Measurements from ENCODE around the gene OTOGL.

Gene OTOGL

GRCh38 chr12:80189241-80189640 lies 89.9 kb downstream of the OTOGL start (continued):
- TF ChIP-seq ZBTB11 (tag by site-specific recombination; conservative IDR thresholded peaks at IDR 0.05; ENCODE audit: low read depth) (no peak), ZNF629 (tag by site-specific recombination; IDR thresholded peaks at IDR 0.05) (no peak), ZEB2 (tag by site-specific recombination; IDR thresholded peaks at IDR 0.05) (no peak), ZNF529 (tag by site-specific recombination; IDR thresholded peaks at IDR 0.05; ENCODE audit: insufficient replicate concordance) (no peak), GLI4 (tag by site-specific recombination; IDR thresholded peaks at IDR 0.05) (no peak)

- ChIA-PET CTCF (interaction anchor here (0.6 to 15.0 kb wide), 6 partner anchors 8 to 317 kb away, joined by 3 to 294 read pairs (median 4); no protein-coding TSS in a partner anchor), POLR2A (no interaction called here)
- H3K9me3 ChIP-seq (ENCODE audit: control insufficient read depth, insufficient read depth, low read depth, low read length), result no peaks in the 10 kb centered on the region
- H3K27ac ChIP-seq (ENCODE audit: extremely low read depth, low read depth, low read length), result no peak overlapping the region
- H3K36me3 ChIP-seq (ENCODE audit: control insufficient read depth in 2 of 2, insufficient read depth in 1 of 2, low read length in 2 of 2), result no peaks in the 10 kb centered on the region
- no peak for TF ChIP-seq GFI1B (tag by site-specific recombination; IDR thresholded peaks at IDR 0.05)
- TF ChIP-seq INSM2 (tag by site-specific recombination; IDR thresholded peaks at IDR 0.05), result no peak
- TF ChIP-seq ZNF10 (tag by site-specific recombination; IDR thresholded peaks at IDR 0.05), result no peak
- no peak for TF ChIP-seq REST (tag by site-specific recombination; IDR thresholded peaks at IDR 0.05)
- no peak overlapping the region for H3K4me3 ChIP-seq (ENCODE audit: low read depth, low read length)
- H3K4me1 ChIP-seq (ENCODE audit: control insufficient read depth, insufficient read depth, low read length), result peaks cover 16% of the 10 kb centered on the region
These were observed 90.7 kb downstream of the OTOGL start for GRCh38 chr12:80190001-80190400.

GRCh38 chr12:80192087-80192486 lies 92.8 kb downstream of the OTOGL start:
- Histone ChIP-seq H3K27ac (ENCODE audit: extremely low read depth, low read depth, low read length) (no peak overlapping the region), H3K4me3 (ENCODE audit: low read depth, low read length) (no peak overlapping the region), H3K36me3 (ENCODE audit: control insufficient read depth in 2 of 2, insufficient read depth in 1 of 2, low read length in 2 of 2) (no peaks in the 10 kb centered on the region), H3K4me1 (ENCODE audit: control insufficient read depth, insufficient read depth, low read length) (peaks cover 15% of the 10 kb centered on the region), H3K9me3 (ENCODE audit: control insufficient read depth, insufficient read depth, low read depth, low read length) (no peaks in the 10 kb centered on the region)
- ChIA-PET POLR2A (no interaction called here), CTCF (interaction anchor here (0.6 to 15.0 kb wide), 8 partner anchors 10 to 495 kb away, joined by 3 to 294 read pairs (median 3); no protein-coding TSS in a partner anchor)
- no peak for TF ChIP-seq ZNF747 (tag by site-specific recombination; IDR thresholded peaks at IDR 0.05)
- TF ChIP-seq ZNF266 (tag by site-specific recombination; IDR thresholded peaks at IDR 0.05; ENCODE audit: low read depth), result no peak
- TF ChIP-seq ZNF837 (tag by site-specific recombination; IDR thresholded peaks at IDR 0.05), result no peak
- no peak for TF ChIP-seq ZNF19 (tag by site-specific recombination; IDR thresholded peaks at IDR 0.05; ENCODE audit: low read depth)
- no peak for TF ChIP-seq ZNF768 (tag by site-specific recombination; IDR thresholded peaks at IDR 0.05)
- no peak for TF ChIP-seq ZNF350 (tag by site-specific recombination; IDR thresholded peaks at IDR 0.05)
- no peak for TF ChIP-seq ZBTB10 (tag by site-specific recombination; IDR thresholded peaks at IDR 0.05)
- TF ChIP-seq ZSCAN30 (tag by site-specific recombination; IDR thresholded peaks at IDR 0.05), result no peak
- no peak for TF ChIP-seq YY1 (tag by site-specific recombination; IDR thresholded peaks at IDR 0.05)
- no peak for TF ChIP-seq ZNF280D (tag by site-specific recombination; IDR thresholded peaks at IDR 0.05)
